SK-N-SH treated with all-trans-retinoic acid at 6 μM for 48 hours (cell line): Measurements from ENCODE around the gene ASB2.

ENCODE experiments used
- ATAC-seq: fragments of 200-7000 bp; cut with Tn5 transposase; 3 replicates; pipeline ENCODE4 v1.9.1; 2020; ENCODE audit warnings: mild to moderate bottlenecking, moderate library complexity
- ARNTL ChIP-seq: fragments of 450-650 bp; formaldehyde crosslinking; IDR thresholded peaks from 2 replicates; pipeline ENCODE4 v1.5.0; 2020; ENCODE audit warnings: low read depth, mild to moderate bottlenecking, moderate library complexity, borderline replicate concordance
- BACH2 ChIP-seq: fragments of 250-450 bp; sonication (Bioruptor Pico); IDR thresholded peaks from 2 replicates; pipeline ENCODE4 v1.9.0; 2021; ENCODE audit warnings: mild to moderate bottlenecking, borderline replicate concordance
- CSDC2 ChIP-seq: fragments of 250-450 bp; sonication (Bioruptor Pico); IDR thresholded peaks from 2 replicates; pipeline ENCODE4 v1.5.0; 2020; ENCODE audit warnings: mild to moderate bottlenecking, moderate library complexity
- GLIS3 ChIP-seq: fragments of 250-450 bp; sonication (Bioruptor Pico); IDR thresholded peaks from 2 replicates; pipeline ENCODE4 v1.5.0; 2020; ENCODE audit warnings: mild to moderate bottlenecking, moderate library complexity
- ISL1 ChIP-seq: fragments of 250-450 bp; sonication (Bioruptor Pico); IDR thresholded peaks from 2 replicates; pipeline ENCODE4 v2.1.2; 2022; ENCODE audit warnings: mild to moderate bottlenecking, moderate library complexity
- OSR1 ChIP-seq: fragments of 250-450 bp; sonication (Bioruptor Pico); IDR thresholded peaks from 2 replicates; pipeline ENCODE4 v1.8.0; 2022; ENCODE audit warnings: moderate library complexity, mild to moderate bottlenecking, inconsistent platforms
- PPARA ChIP-seq: fragments of 250-450 bp; sonication (Bioruptor Pico); IDR thresholded peaks from 2 replicates; pipeline ENCODE4 v1.5.0; 2020; ENCODE audit warnings: mild to moderate bottlenecking, borderline replicate concordance
- RARB ChIP-seq: fragments of 250-450 bp; sonication (Bioruptor Pico); IDR thresholded peaks from 2 replicates; pipeline ENCODE4 v1.8.0; 2021; ENCODE audit warnings: mild to moderate bottlenecking, moderate library complexity
- TCF4 ChIP-seq: fragments of 250-450 bp; sonication (Bioruptor Pico); IDR thresholded peaks from 2 replicates; pipeline ENCODE4 v1.8.0; 2021; ENCODE audit warnings: mild to moderate bottlenecking, moderate library complexity, borderline replicate concordance
- TOX ChIP-seq: fragments of 250-450 bp; sonication (Bioruptor Pico); IDR thresholded peaks from 2 replicates; pipeline ENCODE4 v1.8.0; 2021; ENCODE audit warnings: mild to moderate bottlenecking, moderate library complexity, borderline replicate concordance
- ZC3H10 ChIP-seq: fragments of 250-450 bp; sonication (Bioruptor Pico); IDR thresholded peaks from 2 replicates; pipeline ENCODE4 v1.5.1; 2021; ENCODE audit warnings: mild to moderate bottlenecking, moderate library complexity
- ZFP3 ChIP-seq: fragments of 250-450 bp; sonication (Bioruptor Pico); IDR thresholded peaks from 2 replicates; pipeline ENCODE4 v1.5.0; 2020; ENCODE audit warnings: mild to moderate bottlenecking, moderate library complexity
- ZFP30 ChIP-seq: fragments of 450-650 bp; formaldehyde crosslinking; IDR thresholded peaks from 2 replicates; pipeline ENCODE4 v1.5.0; 2022; ENCODE audit warnings: mild to moderate bottlenecking, moderate library complexity
- ZNF565 ChIP-seq: fragments of 450-650 bp; formaldehyde crosslinking; conservative IDR thresholded peaks from 2 replicates; pipeline ENCODE4 v1.5.0; 2020; ENCODE audit warnings: low read depth, mild to moderate bottlenecking, moderate library complexity
- ZNF70 ChIP-seq: fragments of 450-650 bp; formaldehyde crosslinking; IDR thresholded peaks from 2 replicates; pipeline ENCODE4 v1.5.0; 2020; ENCODE audit warnings: mild to moderate bottlenecking, moderate library complexity
- ZNF8 ChIP-seq: fragments of 450-650 bp; formaldehyde crosslinking; IDR thresholded peaks from 2 replicates; pipeline ENCODE4 v1.5.0; 2020; ENCODE audit warnings: mild to moderate bottlenecking, moderate library complexity
- TF ChIP-seq, protein P1 (sequence below): fragments of 250-450 bp; sonication (Bioruptor Pico); IDR thresholded peaks from 2 replicates; pipeline ENCODE4 v1.8.0; 2020; ENCODE audit warnings: mild to moderate bottlenecking, moderate library complexity, borderline replicate concordance
- TF ChIP-seq, protein P2 (sequence below): fragments of 250-450 bp; sonication (Bioruptor Pico); IDR thresholded peaks from 2 replicates; pipeline ENCODE4 v1.5.1; 2021; ENCODE audit warnings: mild to moderate bottlenecking, moderate library complexity
- TF ChIP-seq, protein P3 (sequence below): fragments of 250-450 bp; sonication (Bioruptor Pico); IDR thresholded peaks from 2 replicates; pipeline ENCODE4 v1.8.0; 2021; ENCODE audit warnings: low read depth, mild to moderate bottlenecking, moderate library complexity, borderline replicate concordance
- TF ChIP-seq, protein P4 (sequence below): fragments of 250-450 bp; sonication (Bioruptor Pico); IDR thresholded peaks from 2 replicates; pipeline ENCODE4 v1.5.1; 2020; ENCODE audit warnings: low read depth, mild to moderate bottlenecking, moderate library complexity
- TF ChIP-seq, protein P5 (sequence below): fragments of 250-450 bp; sonication (Bioruptor Pico); IDR thresholded peaks from 2 replicates; pipeline ENCODE4 v1.5.0; 2020; ENCODE audit warnings: mild to moderate bottlenecking, moderate library complexity

The ASB2 gene

DNA sequence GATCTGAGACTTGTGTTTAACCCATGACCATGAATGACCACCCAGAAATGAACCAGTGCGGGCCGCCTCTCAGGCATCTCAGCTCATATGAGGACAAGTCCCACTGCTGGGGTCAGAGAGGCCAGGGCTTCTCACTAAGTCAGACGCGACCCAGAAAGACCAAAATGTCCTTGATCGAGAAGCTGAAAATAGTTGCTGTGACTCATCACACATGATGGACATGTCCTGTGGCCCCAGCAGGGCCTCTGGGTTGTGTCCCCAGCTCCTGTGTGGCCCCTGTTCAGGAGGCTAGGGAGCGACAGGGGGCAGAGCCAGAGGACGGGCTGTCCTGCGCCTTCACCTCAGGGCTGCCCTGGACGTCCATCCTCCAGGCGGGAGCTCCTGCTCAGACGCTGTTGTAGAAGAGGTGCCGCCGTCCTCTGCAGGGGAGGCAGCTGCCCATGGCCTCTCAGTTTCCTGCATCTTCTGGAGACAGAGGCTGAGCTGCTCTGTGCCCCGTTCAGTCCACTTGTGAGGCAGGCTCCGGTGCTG, 78.2 kb downstream of the ASB2 start:
- no peak; the same call in 2 of the 3 replicates for ATAC-seq
- TF ChIP-seq CSDC2 (CRISPR knock-in tag) (no peak), ZNF70 (CRISPR knock-in tag) (no peak), GLIS3 (CRISPR knock-in tag) (no peak), TOX (CRISPR knock-in tag) (no peak), ZC3H10 (CRISPR knock-in tag) (no peak), BACH2 (no peak), TCF4 (CRISPR knock-in tag) (no peak), ZFP30 (CRISPR knock-in tag) (no peak), ZNF8 (CRISPR knock-in tag) (no peak), RARB (no peak)
- TF ChIP-seq, protein P1, sequence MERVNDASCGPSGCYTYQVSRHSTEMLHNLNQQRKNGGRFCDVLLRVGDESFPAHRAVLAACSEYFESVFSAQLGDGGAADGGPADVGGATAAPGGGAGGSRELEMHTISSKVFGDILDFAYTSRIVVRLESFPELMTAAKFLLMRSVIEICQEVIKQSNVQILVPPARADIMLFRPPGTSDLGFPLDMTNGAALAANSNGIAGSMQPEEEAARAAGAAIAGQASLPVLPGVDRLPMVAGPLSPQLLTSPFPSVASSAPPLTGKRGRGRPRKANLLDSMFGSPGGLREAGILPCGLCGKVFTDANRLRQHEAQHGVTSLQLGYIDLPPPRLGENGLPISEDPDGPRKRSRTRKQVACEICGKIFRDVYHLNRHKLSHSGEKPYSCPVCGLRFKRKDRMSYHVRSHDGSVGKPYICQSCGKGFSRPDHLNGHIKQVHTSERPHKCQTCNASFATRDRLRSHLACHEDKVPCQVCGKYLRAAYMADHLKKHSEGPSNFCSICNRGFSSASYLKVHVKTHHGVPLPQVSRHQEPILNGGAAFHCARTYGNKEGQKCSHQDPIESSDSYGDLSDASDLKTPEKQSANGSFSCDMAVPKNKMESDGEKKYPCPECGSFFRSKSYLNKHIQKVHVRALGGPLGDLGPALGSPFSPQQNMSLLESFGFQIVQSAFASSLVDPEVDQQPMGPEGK (CRISPR knock-in tag): no peak
- TF ChIP-seq, protein P2, sequence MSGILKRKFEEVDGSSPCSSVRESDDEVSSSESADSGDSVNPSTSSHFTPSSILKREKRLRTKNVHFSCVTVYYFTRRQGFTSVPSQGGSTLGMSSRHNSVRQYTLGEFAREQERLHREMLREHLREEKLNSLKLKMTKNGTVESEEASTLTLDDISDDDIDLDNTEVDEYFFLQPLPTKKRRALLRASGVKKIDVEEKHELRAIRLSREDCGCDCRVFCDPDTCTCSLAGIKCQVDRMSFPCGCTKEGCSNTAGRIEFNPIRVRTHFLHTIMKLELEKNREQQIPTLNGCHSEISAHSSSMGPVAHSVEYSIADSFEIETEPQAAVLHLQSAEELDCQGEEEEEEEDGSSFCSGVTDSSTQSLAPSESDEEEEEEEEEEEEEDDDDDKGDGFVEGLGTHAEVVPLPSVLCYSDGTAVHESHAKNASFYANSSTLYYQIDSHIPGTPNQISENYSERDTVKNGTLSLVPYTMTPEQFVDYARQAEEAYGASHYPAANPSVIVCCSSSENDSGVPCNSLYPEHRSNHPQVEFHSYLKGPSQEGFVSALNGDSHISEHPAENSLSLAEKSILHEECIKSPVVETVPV (CRISPR knock-in tag): no peak
- TF ChIP-seq, all 23 proteins: peak for 0

DNA sequence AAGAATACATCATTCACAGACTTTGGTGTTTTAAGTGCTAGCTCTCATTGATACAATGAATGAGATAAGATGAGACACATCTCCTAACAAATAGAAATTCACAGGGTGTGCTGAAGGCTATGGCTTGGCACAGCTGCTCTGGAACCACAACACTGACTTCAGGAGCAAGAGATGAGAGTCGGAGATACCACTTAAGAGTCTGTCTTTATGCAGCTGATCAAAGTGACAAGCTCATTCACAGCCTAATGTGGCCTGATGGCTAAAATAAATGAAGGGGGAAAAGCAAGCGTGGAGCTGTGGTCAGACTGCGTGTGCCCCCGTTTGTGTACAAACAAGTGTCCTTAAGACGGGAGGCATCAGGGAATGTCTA, 78.9 kb downstream of the ASB2 start:
- no peak for ATAC-seq
- TF ChIP-seq ARNTL (CRISPR knock-in tag): no peak
- TF ChIP-seq, protein P2 (CRISPR knock-in tag): no peak
- TF ChIP-seq, protein P3, sequence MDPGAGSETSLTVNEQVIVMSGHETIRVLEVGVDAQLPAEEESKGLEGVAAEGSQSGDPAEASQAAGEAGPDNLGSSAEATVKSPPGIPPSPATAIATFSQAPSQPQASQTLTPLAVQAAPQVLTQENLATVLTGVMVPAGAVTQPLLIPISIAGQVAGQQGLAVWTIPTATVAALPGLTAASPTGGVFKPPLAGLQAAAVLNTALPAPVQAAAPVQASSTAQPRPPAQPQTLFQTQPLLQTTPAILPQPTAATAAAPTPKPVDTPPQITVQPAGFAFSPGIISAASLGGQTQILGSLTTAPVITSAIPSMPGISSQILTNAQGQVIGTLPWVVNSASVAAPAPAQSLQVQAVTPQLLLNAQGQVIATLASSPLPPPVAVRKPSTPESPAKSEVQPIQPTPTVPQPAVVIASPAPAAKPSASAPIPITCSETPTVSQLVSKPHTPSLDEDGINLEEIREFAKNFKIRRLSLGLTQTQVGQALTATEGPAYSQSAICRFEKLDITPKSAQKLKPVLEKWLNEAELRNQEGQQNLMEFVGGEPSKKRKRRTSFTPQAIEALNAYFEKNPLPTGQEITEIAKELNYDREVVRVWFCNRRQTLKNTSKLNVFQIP (CRISPR knock-in tag): no peak
- TF ChIP-seq ZFP30 (CRISPR knock-in tag): no peak
- TF ChIP-seq ISL1: no peak
- TF ChIP-seq RARB: no peak
- no peak for TF ChIP-seq PPARA
- TF ChIP-seq, protein P4, sequence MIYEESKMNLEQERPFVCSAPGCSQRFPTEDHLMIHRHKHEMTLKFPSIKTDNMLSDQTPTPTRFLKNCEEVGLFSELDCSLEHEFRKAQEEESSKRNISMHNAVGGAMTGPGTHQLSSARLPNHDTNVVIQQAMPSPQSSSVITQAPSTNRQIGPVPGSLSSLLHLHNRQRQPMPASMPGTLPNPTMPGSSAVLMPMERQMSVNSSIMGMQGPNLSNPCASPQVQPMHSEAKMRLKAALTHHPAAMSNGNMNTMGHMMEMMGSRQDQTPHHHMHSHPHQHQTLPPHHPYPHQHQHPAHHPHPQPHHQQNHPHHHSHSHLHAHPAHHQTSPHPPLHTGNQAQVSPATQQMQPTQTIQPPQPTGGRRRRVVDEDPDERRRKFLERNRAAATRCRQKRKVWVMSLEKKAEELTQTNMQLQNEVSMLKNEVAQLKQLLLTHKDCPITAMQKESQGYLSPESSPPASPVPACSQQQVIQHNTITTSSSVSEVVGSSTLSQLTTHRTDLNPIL (CRISPR knock-in tag): no peak
- TF ChIP-seq ZFP3: no peak
- TF ChIP-seq ZNF70 (CRISPR knock-in tag): no peak
- TF ChIP-seq, protein P5, sequence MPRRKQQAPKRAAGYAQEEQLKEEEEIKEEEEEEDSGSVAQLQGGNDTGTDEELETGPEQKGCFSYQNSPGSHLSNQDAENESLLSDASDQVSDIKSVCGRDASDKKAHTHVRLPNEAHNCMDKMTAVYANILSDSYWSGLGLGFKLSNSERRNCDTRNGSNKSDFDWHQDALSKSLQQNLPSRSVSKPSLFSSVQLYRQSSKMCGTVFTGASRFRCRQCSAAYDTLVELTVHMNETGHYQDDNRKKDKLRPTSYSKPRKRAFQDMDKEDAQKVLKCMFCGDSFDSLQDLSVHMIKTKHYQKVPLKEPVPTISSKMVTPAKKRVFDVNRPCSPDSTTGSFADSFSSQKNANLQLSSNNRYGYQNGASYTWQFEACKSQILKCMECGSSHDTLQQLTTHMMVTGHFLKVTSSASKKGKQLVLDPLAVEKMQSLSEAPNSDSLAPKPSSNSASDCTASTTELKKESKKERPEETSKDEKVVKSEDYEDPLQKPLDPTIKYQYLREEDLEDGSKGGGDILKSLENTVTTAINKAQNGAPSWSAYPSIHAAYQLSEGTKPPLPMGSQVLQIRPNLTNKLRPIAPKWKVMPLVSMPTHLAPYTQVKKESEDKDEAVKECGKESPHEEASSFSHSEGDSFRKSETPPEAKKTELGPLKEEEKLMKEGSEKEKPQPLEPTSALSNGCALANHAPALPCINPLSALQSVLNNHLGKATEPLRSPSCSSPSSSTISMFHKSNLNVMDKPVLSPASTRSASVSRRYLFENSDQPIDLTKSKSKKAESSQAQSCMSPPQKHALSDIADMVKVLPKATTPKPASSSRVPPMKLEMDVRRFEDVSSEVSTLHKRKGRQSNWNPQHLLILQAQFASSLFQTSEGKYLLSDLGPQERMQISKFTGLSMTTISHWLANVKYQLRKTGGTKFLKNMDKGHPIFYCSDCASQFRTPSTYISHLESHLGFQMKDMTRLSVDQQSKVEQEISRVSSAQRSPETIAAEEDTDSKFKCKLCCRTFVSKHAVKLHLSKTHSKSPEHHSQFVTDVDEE: no peak
- TF ChIP-seq ZNF565 (CRISPR knock-in tag): no peak
- no peak for TF ChIP-seq OSR1 (CRISPR knock-in tag)
